ENCODE data around the gene SHTN1.

Gene SHTN1

DNA sequence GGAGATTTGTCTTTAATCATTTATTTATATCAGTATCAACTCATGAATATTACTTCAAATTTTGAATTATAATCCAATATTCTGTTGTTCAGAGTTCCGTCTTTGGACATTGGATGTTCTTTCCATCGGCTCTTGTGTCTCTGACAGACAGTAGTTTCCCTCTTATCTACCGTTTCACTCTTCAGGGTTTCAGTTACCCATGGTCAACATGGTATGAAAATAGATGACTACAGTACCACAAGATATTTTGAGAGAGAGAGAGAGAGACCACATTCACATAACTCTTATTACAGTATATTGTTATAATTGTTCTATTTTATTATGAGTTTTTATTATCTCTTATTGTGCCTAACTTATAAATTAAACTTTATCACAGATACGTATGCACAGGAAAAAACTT is 6.8 kb downstream of the SHTN1 start:
- CTCF ChIA-PET = no interaction called here

DNA sequence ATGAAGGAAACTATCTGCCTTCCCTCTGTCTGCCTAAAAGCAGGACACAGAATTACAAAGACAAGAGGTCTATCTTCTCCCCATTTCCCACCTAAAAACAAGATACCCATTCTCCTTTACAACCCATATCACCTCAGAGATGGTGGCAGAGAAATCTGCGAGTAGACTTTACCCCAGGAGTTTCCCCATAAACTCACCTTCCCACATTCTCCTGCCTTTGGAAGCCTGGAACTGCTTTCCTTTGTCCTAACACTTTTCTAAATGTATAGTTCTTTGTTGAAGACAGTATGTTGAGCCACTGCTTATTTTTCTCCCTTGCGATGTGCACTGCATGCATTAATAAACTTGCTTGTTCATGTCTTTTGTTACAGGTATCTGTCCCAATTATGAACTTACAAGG is 8.0 kb downstream of the SHTN1 start:
- TF ChIP-seq, protein P1, sequence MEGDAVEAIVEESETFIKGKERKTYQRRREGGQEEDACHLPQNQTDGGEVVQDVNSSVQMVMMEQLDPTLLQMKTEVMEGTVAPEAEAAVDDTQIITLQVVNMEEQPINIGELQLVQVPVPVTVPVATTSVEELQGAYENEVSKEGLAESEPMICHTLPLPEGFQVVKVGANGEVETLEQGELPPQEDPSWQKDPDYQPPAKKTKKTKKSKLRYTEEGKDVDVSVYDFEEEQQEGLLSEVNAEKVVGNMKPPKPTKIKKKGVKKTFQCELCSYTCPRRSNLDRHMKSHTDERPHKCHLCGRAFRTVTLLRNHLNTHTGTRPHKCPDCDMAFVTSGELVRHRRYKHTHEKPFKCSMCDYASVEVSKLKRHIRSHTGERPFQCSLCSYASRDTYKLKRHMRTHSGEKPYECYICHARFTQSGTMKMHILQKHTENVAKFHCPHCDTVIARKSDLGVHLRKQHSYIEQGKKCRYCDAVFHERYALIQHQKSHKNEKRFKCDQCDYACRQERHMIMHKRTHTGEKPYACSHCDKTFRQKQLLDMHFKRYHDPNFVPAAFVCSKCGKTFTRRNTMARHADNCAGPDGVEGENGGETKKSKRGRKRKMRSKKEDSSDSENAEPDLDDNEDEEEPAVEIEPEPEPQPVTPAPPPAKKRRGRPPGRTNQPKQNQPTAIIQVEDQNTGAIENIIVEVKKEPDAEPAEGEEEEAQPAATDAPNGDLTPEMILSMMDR (IDR thresholded peaks at IDR 0.05; ENCODE audit: insufficient read depth, low read length, missing control alignments) = no peak
- POLR2A ChIA-PET = no interaction called here
- DNase-seq (ENCODE audit: low read depth, low spot score) = no peak
- CTCF ChIA-PET = no interaction called here
- H3K4me3 ChIP-seq (ENCODE audit: low read depth, low read length) = no peak overlapping the region

More for the DNA sequence above, 6.8 kb downstream of the SHTN1 start:
- DNase-seq (ENCODE audit: low read depth, low spot score) = no peak
- TF ChIP-seq, protein P1 (IDR thresholded peaks at IDR 0.05; ENCODE audit: insufficient read depth, low read length, missing control alignments) = no peak
- POLR2A ChIA-PET = no interaction called here
- H3K4me3 ChIP-seq (ENCODE audit: low read depth, low read length) = no peak overlapping the region

DNA sequence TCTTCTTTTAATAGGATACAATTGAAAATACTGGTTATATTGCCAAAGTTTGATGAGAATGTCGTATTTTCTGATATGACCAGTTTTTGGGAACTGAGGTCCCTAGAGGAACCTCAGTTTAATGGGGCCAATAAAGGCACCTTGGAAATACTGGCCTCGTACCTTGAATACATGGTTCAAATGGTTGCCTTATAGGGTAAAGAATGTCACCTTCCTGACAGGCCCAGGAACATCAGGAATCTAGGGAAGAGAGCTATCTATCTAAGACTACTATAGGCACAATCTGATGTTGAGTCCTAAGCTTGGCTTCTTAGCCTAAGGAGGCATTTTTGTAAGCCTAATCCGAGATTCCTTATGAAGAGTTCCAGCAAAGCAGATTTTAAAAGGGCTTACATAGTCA is 9.3 kb downstream of the SHTN1 start:
- POLR2A ChIA-PET = no interaction called here
- DNase-seq (ENCODE audit: low read depth, low spot score) = no peak
- TF ChIP-seq, protein P1 (IDR thresholded peaks at IDR 0.05; ENCODE audit: insufficient read depth, low read length, missing control alignments) = no peak
- CTCF ChIA-PET = no interaction called here
- H3K4me3 ChIP-seq (ENCODE audit: low read depth, low read length) = no peak overlapping the region

DNA sequence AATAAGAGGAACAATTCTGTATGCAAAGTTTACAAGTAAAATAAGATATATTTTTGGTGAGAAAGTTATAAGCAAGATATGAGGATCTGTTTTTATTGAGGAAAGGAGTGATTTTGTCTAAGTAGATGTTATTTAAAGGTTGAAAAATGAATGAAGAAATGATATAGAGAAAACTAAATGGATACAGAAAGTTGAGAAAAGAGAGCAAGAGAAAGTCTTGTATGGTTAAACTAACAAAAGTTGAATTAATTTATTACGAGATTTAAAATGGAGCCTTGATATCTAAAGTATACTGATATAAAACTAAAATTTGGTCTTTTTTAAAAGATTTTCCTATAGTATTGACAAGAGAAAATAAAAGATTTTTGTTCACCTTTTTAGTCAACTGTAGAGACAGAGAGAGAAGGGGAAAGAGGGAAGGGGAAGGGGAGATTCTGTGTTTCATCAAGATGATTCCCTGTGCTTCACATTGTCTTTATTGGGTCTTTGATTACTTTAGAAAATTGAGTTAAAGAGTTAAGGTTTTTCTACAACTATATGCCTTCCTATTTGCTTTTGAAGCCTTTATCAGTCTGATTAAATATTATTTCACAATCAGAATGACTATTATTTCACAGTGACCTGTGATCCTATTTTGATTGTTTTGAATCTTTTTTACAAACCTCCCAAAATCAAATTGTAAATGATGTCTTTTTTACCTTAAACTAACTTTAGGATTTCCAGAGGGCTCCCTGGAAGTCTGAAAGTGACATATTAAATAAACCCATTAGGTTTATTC is 10.7 kb downstream of the SHTN1 start:
- TF ChIP-seq, protein P1 (IDR thresholded peaks at IDR 0.05; ENCODE audit: insufficient read depth, low read length, missing control alignments) = no peak
- no peak overlapping the region for H3K4me3 ChIP-seq (ENCODE audit: low read depth, low read length)
- ChIA-PET POLR2A (no interaction called here), CTCF (no interaction called here)
- DNase-seq (ENCODE audit: low read depth, low spot score) = no peak

DNA sequence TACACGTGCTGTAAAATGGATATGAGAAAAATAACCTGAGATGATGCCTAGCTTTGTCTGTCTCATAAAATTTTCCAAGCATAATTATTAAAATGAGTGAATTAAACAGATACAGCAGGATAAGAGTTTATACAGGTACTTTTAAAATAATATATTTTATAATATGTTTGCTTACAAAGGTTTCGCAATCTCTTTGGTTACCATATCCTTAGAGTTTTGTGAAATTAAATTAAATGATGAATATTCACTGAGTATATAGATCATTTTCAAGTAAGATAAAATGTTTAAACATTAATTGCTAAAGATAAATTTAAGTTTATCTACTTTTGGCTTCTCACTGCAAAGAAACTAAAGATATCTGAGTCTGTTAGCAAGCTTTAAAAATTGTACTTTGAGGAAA is 11.4 kb downstream of the SHTN1 start:
- POLR2A ChIA-PET = no interaction called here
- CTCF ChIA-PET = no interaction called here
- H3K4me3 ChIP-seq (ENCODE audit: low read depth, low read length) = no peak overlapping the region
- TF ChIP-seq, protein P1 (IDR thresholded peaks at IDR 0.05; ENCODE audit: insufficient read depth, low read length, missing control alignments) = no peak
- no peak for DNase-seq (ENCODE audit: low read depth, low spot score)

DNA sequence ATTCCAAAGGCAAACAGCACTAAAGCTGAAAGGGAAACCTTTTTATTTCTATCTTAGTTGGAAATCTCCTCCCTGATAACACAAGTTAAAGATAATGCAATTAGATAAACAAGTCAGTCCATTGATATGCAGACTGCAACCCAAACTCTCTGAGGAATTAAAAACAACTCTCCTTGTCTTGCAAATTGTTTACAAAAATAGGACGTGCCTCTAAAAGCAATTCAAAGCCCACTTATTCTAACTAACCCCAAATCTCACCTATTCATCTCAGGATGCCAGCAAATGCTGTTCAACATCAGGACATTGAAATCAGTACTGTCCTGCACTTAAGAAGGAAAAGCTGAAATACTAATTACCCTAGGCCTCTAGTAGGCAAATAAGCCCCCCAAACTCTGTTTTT is 12.8 kb downstream of the SHTN1 start:
- TF ChIP-seq, protein P1 (IDR thresholded peaks at IDR 0.05; ENCODE audit: insufficient read depth, low read length, missing control alignments) = no peak

More for the DNA sequence above, 12.8 kb downstream of the SHTN1 start:
- CTCF ChIA-PET = no interaction called here
- POLR2A ChIA-PET = no interaction called here
- no peak for DNase-seq (ENCODE audit: low read depth, low spot score)
- H3K4me3 ChIP-seq (ENCODE audit: low read depth, low read length) = no peak overlapping the region
